ENCODE measurements around the gene CLASP2.

DNA sequence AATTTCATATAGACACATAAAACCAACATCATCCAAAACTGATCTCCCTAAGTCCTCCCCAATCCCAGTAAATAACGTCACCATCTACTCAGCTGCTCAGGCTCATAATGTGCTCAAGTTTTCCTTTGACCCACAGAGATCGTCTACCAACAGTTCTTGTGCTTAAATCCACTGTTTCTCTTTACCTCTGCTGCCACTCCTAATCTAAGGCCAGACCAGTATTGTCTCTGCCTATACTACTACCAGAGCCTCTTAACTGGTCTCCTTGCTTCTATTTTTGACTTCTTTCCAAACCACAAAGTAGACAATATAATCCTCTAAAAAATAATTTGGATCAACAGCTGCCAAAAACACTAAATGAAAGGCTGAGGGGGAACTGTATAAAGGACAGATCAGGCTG, 65.3 kb downstream of the CLASP2 start:
- TF ChIP-seq, protein P1, sequence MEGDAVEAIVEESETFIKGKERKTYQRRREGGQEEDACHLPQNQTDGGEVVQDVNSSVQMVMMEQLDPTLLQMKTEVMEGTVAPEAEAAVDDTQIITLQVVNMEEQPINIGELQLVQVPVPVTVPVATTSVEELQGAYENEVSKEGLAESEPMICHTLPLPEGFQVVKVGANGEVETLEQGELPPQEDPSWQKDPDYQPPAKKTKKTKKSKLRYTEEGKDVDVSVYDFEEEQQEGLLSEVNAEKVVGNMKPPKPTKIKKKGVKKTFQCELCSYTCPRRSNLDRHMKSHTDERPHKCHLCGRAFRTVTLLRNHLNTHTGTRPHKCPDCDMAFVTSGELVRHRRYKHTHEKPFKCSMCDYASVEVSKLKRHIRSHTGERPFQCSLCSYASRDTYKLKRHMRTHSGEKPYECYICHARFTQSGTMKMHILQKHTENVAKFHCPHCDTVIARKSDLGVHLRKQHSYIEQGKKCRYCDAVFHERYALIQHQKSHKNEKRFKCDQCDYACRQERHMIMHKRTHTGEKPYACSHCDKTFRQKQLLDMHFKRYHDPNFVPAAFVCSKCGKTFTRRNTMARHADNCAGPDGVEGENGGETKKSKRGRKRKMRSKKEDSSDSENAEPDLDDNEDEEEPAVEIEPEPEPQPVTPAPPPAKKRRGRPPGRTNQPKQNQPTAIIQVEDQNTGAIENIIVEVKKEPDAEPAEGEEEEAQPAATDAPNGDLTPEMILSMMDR (conservative IDR thresholded peaks at IDR 0.05 in 1 of 2, IDR thresholded peaks at IDR 0.05 in 1 of 2; ENCODE audit: extremely low read depth in 1 of 2, insufficient read depth in 1 of 2, low read depth in 1 of 2, low read length in 2 of 2) = no peak
- no peak for TF ChIP-seq EZH2 (IDR thresholded peaks at IDR 0.05; ENCODE audit: borderline replicate concordance, low read length)

All from mammary epithelial cell (primary cell).